BJ (cell line): ENCODE results near the gene PPP4R1. TPM values are rescaled to one million over a fixed set of nuclear protein-coding genes. Genes with fewer than 3 reads are reported as not detected.

Source experiments
- CTCF ChIA-PET: fragments of 350-600 bp; formaldehyde crosslinking; extraction: SDS; loops from one replicate; lab custom pipeline; 2021; ENCODE audit warnings: antibody characterized with exemption, inconsistent platforms; lab: Yijun Ruan, JAX
- POLR2A ChIA-PET: fragments of 300-600 bp; sonication (Branson Sonifier 250); formaldehyde crosslinking; extraction: SDS; loops from one replicate; lab custom pipeline; 2021; ENCODE audit warnings: antibody characterized with exemption; lab: Charles Lee
- DNase-seq: peaks from one replicate; pipeline ENCODE4 v3.0.0-alpha.2; 2011; ENCODE audit warnings: low read depth
- H3K27me3 ChIP-seq: 2 replicates; pipeline ENCODE4 v1.6.0; 2011; ENCODE audit warnings: low read length; ENCODE audit not compliant: control insufficient read depth, insufficient read depth
- H3K36me3 ChIP-seq: 2 replicates; pipeline ENCODE4 v1.5.1; 2011; ENCODE audit warnings: low read length; ENCODE audit not compliant: control insufficient read depth, insufficient read depth
- H3K4me3 ChIP-seq: 2 replicates; pipeline ENCODE4 v1.5.1; 2011; ENCODE audit warnings: low read depth, mild to moderate bottlenecking, control low read depth, low read length
- polyA plus RNA-seq: library from polyadenylated mRNA; depleted of rRNA; stranded (reverse); fragments of >200 nt; gene quantifications from 2 replicates; pipeline ENCODE4 v1.2.3, GENCODE V29; 2011
- TF ChIP-seq, protein P1 (sequence below): IDR thresholded peaks from 2 replicates; pipeline ENCODE4 v1.5.1; 2011; ENCODE audit warnings: low read depth, mild to moderate bottlenecking, control low read depth, inconsistent platforms, low read length, moderate library complexity; ENCODE audit not compliant: insufficient read depth

The PPP4R1 gene
- polyA plus RNA-seq, 1 experiment = 135 TPM

DNA sequence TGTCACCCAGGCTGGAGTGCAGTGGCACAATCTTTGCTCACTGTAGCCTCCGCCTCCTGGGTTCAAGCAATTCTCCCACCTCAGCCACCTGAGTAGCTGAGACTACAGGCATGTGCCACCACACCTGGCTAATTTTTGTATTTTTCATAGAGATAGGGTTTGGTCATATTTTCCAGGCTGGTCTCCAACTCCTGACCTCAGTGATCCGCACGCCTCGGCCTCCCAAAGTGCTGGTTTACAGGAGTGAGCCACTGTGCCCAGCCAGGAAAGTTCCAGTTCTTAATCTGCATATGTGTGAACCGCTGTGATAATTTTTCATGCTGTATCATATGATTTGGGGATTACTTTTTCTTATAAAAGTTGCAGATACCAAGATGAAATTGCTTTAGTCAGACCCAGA is 14.6 kb upstream of the PPP4R1 start:
- H3K27me3 ChIP-seq = no peaks in the 10 kb centered on the region
- POLR2A ChIA-PET = no interaction called here

DNA sequence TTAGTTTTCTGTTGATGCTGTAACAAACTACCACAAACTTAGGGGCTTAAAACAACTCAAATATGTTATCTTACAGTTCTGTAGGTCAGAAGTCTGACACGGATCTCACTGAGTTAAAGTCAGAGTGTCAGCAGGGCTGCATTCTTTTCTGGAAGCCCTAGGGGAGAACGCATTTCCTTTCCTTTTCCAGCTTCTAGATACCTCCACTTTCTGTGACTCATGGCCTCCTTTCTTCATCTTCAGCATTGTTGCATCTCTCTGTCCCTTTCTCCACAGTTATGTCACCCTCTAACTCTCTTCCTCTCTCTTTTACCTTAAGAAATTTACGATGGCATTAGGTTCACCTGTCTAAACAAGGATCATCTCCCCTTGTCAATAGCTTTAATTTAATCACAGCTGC is 13.3 kb upstream of the PPP4R1 start:
- H3K27me3 ChIP-seq = no peaks in the 10 kb centered on the region
- H3K36me3 ChIP-seq = no peaks in the 10 kb centered on the region
- ChIA-PET CTCF (interaction anchor here (1.2 to 1.6 kb wide), 2 partner anchors 9 to 15 kb away, joined by 3 read pairs; no protein-coding TSS in a partner anchor), POLR2A (no interaction called here)
- TF ChIP-seq, protein P1, sequence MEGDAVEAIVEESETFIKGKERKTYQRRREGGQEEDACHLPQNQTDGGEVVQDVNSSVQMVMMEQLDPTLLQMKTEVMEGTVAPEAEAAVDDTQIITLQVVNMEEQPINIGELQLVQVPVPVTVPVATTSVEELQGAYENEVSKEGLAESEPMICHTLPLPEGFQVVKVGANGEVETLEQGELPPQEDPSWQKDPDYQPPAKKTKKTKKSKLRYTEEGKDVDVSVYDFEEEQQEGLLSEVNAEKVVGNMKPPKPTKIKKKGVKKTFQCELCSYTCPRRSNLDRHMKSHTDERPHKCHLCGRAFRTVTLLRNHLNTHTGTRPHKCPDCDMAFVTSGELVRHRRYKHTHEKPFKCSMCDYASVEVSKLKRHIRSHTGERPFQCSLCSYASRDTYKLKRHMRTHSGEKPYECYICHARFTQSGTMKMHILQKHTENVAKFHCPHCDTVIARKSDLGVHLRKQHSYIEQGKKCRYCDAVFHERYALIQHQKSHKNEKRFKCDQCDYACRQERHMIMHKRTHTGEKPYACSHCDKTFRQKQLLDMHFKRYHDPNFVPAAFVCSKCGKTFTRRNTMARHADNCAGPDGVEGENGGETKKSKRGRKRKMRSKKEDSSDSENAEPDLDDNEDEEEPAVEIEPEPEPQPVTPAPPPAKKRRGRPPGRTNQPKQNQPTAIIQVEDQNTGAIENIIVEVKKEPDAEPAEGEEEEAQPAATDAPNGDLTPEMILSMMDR = no peak
- DNase-seq = no peak
- no peak overlapping the region for H3K4me3 ChIP-seq

More for the DNA sequence above, 14.6 kb upstream of the PPP4R1 start:
- DNase-seq = no peak
- Histone ChIP-seq H3K36me3 (no peaks in the 10 kb centered on the region), H3K4me3 (no peak overlapping the region)
- CTCF ChIA-PET = no interaction called here
- TF ChIP-seq, protein P1 = no peak

DNA sequence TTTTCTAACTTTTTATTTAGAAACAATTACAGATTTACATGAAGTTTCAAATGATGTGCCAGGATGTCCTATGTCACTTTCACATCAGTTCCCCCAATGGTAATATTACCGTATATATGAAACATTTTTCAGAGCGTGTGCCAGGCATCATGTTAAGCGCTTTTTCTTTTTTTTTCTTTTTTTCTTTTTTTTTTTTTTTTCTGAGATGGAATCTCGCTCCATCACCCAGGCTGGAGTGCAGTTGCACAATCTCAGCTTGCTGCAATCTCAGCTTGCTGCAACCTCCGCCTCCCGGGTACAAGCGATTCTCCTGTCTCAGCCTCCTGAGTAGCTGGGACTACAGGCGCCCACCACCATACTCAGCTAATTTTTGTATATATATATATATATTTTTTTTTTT is 5.6 kb upstream of the PPP4R1 start:
- ChIA-PET CTCF (interaction anchor here (0.8 to 1.6 kb wide), 3 partner anchors 12 to 41 kb away, joined by 3 to 5 read pairs (median 3); no protein-coding TSS in a partner anchor), POLR2A (no interaction called here)
- DNase-seq = no peak
- TF ChIP-seq, protein P1 = no peak
- no peak overlapping the region for H3K4me3 ChIP-seq
- no peaks in the 10 kb centered on the region for H3K27me3 ChIP-seq
- H3K36me3 ChIP-seq = no peaks in the 10 kb centered on the region

DNA sequence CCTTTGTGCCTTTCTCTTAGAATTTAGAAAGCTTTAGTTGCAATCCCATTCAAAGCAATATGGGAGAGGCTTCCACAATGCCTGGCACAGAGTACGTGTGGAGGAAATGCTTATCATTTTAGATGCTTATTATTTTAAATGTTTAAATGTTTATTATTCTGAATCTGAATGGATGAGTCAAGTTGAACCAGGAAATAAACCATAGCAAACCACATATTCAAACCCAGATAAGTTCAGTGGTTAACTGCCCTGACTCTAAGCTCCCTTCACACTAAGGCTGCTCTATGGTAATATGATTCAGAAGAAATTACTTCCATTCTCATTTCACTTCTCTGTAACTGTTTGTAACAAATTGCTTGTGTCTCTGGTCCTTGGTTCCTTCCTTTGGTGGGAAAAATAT is 5.2 kb upstream of the PPP4R1 start:
- Histone ChIP-seq H3K36me3 (no peaks in the 10 kb centered on the region), H3K27me3 (no peaks in the 10 kb centered on the region), H3K4me3 (no peak overlapping the region)
- CTCF ChIA-PET = interaction anchor here (0.7 to 1.6 kb wide), 4 partner anchors 13 to 42 kb away, joined by 3 to 5 read pairs (median 4); no protein-coding TSS in a partner anchor
- POLR2A ChIA-PET = interaction anchor here (0.5 kb wide), 1 partner anchor 18 kb away, joined by 3 read pairs; no protein-coding TSS in a partner anchor
- TF ChIP-seq, protein P1 = no peak
- peak; percentile 40 for DNase-seq

DNA sequence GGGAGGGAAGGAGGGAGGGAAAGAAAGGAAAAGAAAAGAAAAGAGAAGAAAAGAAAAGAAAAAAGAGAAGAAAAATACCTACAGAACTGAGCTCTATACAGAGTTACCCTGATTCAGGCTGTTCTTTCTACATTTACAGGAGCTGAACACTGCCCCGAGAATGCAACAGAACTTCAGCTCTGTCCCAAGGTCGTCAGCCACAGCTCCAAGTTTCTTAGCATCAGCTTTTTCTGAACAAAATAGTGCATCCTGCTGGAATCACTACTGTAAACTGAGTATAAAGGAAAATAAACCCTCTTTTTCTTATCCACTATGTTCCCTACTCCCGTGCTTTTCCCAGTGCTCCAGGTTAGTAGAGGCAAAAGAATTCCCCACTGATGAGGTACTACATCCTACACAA is 4.7 kb upstream of the PPP4R1 start:
- Histone ChIP-seq H3K27me3 (no peaks in the 10 kb centered on the region), H3K36me3 (no peaks in the 10 kb centered on the region), H3K4me3 (no peak overlapping the region)
- ChIA-PET CTCF (interaction anchor here (0.7 to 1.6 kb wide), 4 partner anchors 13 to 42 kb away, joined by 3 to 5 read pairs (median 4); no protein-coding TSS in a partner anchor), POLR2A (interaction anchor here (0.5 kb wide), 1 partner anchor 18 kb away, joined by 3 read pairs; no protein-coding TSS in a partner anchor)
- TF ChIP-seq, protein P1 = no peak
- DNase-seq = no peak
